Esophagus muscularis mucosa (tissue), 3 donors: Measurements from ENCODE around the gene ABCC10.

Source experiments
- POLR2A ChIP-seq: fragments of 450-650 bp; IDR thresholded peaks from one replicate; pipeline ENCODE4 v1.6.1; 2017; ENCODE audit warnings: antibody characterized with exemption, moderate library complexity, mild to moderate bottlenecking, low read depth
- POLR2AphosphoS5 ChIP-seq, 2 donors: sonication (generic); formaldehyde crosslinking; IDR thresholded peaks; one replicate each; pipeline ENCODE4 v1.6.1; 2017; ENCODE audit warnings: antibody characterized with exemption in 2 of 2
- TF ChIP-seq, protein P1 (sequence below), 3 experiments: fragments of 200-600 bp in 2 of 3; fragments of 450-650 bp in 1 of 3; sonication (generic) in 2 of 3; IDR thresholded peaks; one replicate each; pipeline ENCODE4 v1.5.1; 2017 to 2019; ENCODE audit warnings: antibody characterized with exemption in 3 of 3, mild to moderate bottlenecking in 2 of 3, moderate library complexity in 1 of 3

DNA sequence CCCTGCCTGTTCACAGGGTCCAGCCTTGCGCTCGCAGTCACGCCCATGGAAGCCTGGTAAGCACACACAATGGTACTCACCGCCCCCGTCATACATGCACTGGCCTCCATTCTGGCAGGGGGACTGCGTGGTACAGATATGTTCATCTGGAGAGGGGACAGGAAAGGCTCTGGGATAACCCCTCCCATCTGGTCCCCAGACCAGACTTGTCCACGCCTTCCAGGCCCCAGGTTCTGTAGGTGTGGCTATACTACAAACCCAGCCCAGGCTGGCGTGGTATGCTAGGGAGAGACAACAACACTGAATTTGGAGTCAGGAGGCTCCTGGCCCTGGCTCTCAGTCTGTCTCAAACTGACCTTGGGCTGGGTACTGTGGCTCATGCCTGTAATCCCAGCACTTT is 24.6 kb downstream of the ABCC10 start:
- TF ChIP-seq POLR2A (no peak), POLR2AphosphoS5 (IDR thresholded peaks at IDR 0.05) (no peak)
- TF ChIP-seq, protein P1, sequence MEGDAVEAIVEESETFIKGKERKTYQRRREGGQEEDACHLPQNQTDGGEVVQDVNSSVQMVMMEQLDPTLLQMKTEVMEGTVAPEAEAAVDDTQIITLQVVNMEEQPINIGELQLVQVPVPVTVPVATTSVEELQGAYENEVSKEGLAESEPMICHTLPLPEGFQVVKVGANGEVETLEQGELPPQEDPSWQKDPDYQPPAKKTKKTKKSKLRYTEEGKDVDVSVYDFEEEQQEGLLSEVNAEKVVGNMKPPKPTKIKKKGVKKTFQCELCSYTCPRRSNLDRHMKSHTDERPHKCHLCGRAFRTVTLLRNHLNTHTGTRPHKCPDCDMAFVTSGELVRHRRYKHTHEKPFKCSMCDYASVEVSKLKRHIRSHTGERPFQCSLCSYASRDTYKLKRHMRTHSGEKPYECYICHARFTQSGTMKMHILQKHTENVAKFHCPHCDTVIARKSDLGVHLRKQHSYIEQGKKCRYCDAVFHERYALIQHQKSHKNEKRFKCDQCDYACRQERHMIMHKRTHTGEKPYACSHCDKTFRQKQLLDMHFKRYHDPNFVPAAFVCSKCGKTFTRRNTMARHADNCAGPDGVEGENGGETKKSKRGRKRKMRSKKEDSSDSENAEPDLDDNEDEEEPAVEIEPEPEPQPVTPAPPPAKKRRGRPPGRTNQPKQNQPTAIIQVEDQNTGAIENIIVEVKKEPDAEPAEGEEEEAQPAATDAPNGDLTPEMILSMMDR (IDR thresholded peaks at IDR 0.05) = no peak
